Fibroblast of gingiva (primary cell): ENCODE data around the gene PGR.
"Not testable (repeated sequence)": the region's sequence is repeated elsewhere in the genome, so short reads cannot be mapped to it uniquely, and the experiment has no call there.

Source experiments
- DNase-seq: peaks from one replicate; pipeline ENCODE4 v3.0.0-alpha.2; 2011; ENCODE audit warnings: low read depth

The PGR gene

GRCh38 chr11:101063706-101064105 is 65.9 kb downstream of the PGR start:
- no peak for DNase-seq

- DNase-seq = no peak
Observed at GRCh38 chr11:101061606-101062005, 68.0 kb downstream of the PGR start.

- no peak for DNase-seq
Observed at GRCh38 chr11:101059331-101059730, 70.3 kb downstream of the PGR start.

GRCh38 chr11:101053492-101053891 is 76.1 kb downstream of the PGR start:
- no peak for DNase-seq

GRCh38 chr11:101051677-101052076 is 77.9 kb downstream of the PGR start:
- DNase-seq = no peak

- no peak for DNase-seq
Observed at GRCh38 chr11:101049813-101050212, 79.8 kb downstream of the PGR start.

- DNase-seq = no peak
Observed at GRCh38 chr11:101049123-101049522, 80.5 kb downstream of the PGR start.

- DNase-seq = no peak
Observed at GRCh38 chr11:101048479-101048878, 81.1 kb downstream of the PGR start.

- DNase-seq = no peak
Observed at GRCh38 chr11:101046947-101047346, 82.7 kb downstream of the PGR start.

GRCh38 chr11:101045415-101045814 is 84.2 kb downstream of the PGR start:
- DNase-seq = no peak

GRCh38 chr11:101043940-101044339 is 85.7 kb downstream of the PGR start:
- DNase-seq = no peak

GRCh38 chr11:101035872-101036271 is 93.7 kb downstream of the PGR start:
- no peak for DNase-seq

GRCh38 chr11:101034076-101034475 is 95.5 kb downstream of the PGR start:
- no peak for DNase-seq

- DNase-seq = no peak
Observed at GRCh38 chr11:101032991-101033390, 96.6 kb downstream of the PGR start.

GRCh38 chr11:101031713-101032112 is 97.9 kb downstream of the PGR start:
- no peak for DNase-seq

- DNase-seq = no peak
Observed at GRCh38 chr11:101030692-101031091, 98.9 kb downstream of the PGR start.

- DNase-seq = no peak
Observed at GRCh38 chr11:101030015-101030414, 99.6 kb downstream of the PGR start.

- no peak for DNase-seq
Observed at GRCh38 chr11:101028644-101029043, 101.0 kb downstream of the PGR start.

- DNase-seq = no peak
Observed at GRCh38 chr11:101022256-101022655, 107.4 kb downstream of the PGR start.

GRCh38 chr11:101019870-101020269 is 109.7 kb downstream of the PGR start:
- DNase-seq = no peak

- no peak for DNase-seq
Observed at GRCh38 chr11:101014600-101015285, 114.9 kb downstream of the PGR start.

GRCh38 chr11:101013702-101014101 is 115.9 kb downstream of the PGR start:
- not testable (repeated sequence) for DNase-seq

- no peak for DNase-seq
Observed at GRCh38 chr11:101011881-101012280, 117.7 kb downstream of the PGR start.

GRCh38 chr11:101010899-101011298 is 118.7 kb downstream of the PGR start:
- no peak for DNase-seq

- DNase-seq = no peak
Observed at GRCh38 chr11:101009690-101010055, 119.9 kb downstream of the PGR start.
